Calu3 (cell line): Measurements from ENCODE around the gene CTNNBL1. TPM values are rescaled to one million over a fixed set of nuclear protein-coding genes. Genes with fewer than 3 reads are reported as not detected.

Source experiments
- BruUV-seq: library from RNA; stranded (reverse); fragments of 400-500 nt; replicated peaks from 2 replicates; lab custom pipeline; 2021; lab: Mats Ljungman, UMichigan
- CTCF ChIA-PET: fragments of 300-600 bp; sonication (Branson Sonifier 250); formaldehyde crosslinking; loops from one replicate; lab custom pipeline; 2022; ENCODE audit warnings: antibody characterized with exemption; lab: Charles Lee
- DNase-seq: peaks from one replicate; pipeline ENCODE4 v3.0.0; 2022
- H3K27ac Mint-ChIP-seq: one replicate; pipeline ENCODE4 v1.8.0; 2022; ENCODE audit warnings: mixed read lengths; ENCODE audit not compliant: unreplicated experiment
- H3K27me3 Mint-ChIP-seq: one replicate; pipeline ENCODE4 v1.8.0; 2022; ENCODE audit warnings: mixed read lengths; ENCODE audit not compliant: unreplicated experiment
- H3K36me3 Mint-ChIP-seq: one replicate; pipeline ENCODE4 v1.8.0; 2022; ENCODE audit warnings: mild to moderate bottlenecking, moderate library complexity, mixed read lengths; ENCODE audit not compliant: insufficient read depth, unreplicated experiment
- H3K4me1 Mint-ChIP-seq: one replicate; pipeline ENCODE4 v1.8.0; 2022; ENCODE audit warnings: mild to moderate bottlenecking, low read depth, mixed read lengths; ENCODE audit not compliant: unreplicated experiment
- H3K4me3 Mint-ChIP-seq: one replicate; pipeline ENCODE4 v1.8.0; 2022; ENCODE audit warnings: mild to moderate bottlenecking, low read depth, moderate library complexity, mixed read lengths; ENCODE audit not compliant: unreplicated experiment
- H3K9me3 Mint-ChIP-seq: one replicate; pipeline ENCODE4 v1.8.0; 2022; ENCODE audit warnings: low read depth, mixed read lengths; ENCODE audit not compliant: unreplicated experiment
- CTCF ChIP-seq: fragments of 200-600 bp; IDR thresholded peaks from one replicate; pipeline ENCODE4 v1.8.0; 2022; ENCODE audit warnings: antibody characterized with exemption; ENCODE audit not compliant: unreplicated experiment
- intact Hi-C: fragments of 100-400 bp; cut with micrococcal nuclease; formaldehyde crosslinking; loops from one replicate; pipeline ENCODE4 v1.10.0; 2022; ENCODE audit not compliant: unreplicated experiment
- total RNA-seq: library from RNA; stranded (reverse); gene quantifications from 2 replicates; pipeline ENCODE4 v1.2.3, GENCODE V29; 2022

CTNNBL1 gene
- total RNA-seq, 1 experiment from 2014 or later = 106 TPM

- no TSS peak for BruUV-seq
- TF ChIP-seq CTCF = no peak
- Mint-ChIP-seq H3K27ac (no peak overlapping the region), H3K4me1 (no peaks in the 10 kb centered on the region), H3K4me3 (no peak overlapping the region), H3K9me3 (no peaks in the 10 kb centered on the region), H3K27me3 (no peaks in the 10 kb centered on the region), H3K36me3 (no peaks in the 10 kb centered on the region)
- intact Hi-C loops = no loop called here
- CTCF ChIA-PET = interaction anchor here (0.6 kb wide), 1 partner anchor 179 kb away, joined by 6 read pairs; no protein-coding TSS in a partner anchor
- DNase-seq = no peak
Measured at GRCh38 chr20:37789408-37789807, 95.6 kb downstream of the CTNNBL1 start.

DNA sequence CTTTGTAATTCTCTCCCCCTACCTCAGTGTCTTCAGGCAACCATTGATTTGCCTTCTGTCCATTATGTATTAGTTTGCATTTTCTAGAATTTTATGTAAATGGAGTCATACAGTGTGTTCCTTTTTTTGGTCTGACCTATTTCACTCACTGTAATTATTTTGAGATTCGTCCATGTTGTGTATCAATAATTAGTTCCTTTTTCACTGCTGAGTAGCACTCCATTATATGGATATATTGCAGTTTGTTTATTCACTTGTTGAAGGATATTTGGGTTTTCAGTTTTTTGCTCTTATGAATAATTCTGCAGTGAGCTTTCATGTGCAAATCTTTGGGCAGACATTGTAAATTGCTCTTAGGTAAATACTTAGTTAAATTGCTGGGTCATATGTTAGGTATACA, 97.1 kb downstream of the CTNNBL1 start:
- no peak overlapping the region for H3K27ac Mint-ChIP-seq
- intact Hi-C loops = no loop called here
- BruUV-seq = no TSS peak
- H3K36me3 Mint-ChIP-seq = no peaks in the 10 kb centered on the region
- no peak for TF ChIP-seq CTCF
- no peaks in the 10 kb centered on the region for H3K27me3 Mint-ChIP-seq
- no peaks in the 10 kb centered on the region for H3K4me1 Mint-ChIP-seq
- DNase-seq = no peak
- CTCF ChIA-PET = no interaction called here
- H3K4me3 Mint-ChIP-seq = no peak overlapping the region
- H3K9me3 Mint-ChIP-seq = no peaks in the 10 kb centered on the region

DNA sequence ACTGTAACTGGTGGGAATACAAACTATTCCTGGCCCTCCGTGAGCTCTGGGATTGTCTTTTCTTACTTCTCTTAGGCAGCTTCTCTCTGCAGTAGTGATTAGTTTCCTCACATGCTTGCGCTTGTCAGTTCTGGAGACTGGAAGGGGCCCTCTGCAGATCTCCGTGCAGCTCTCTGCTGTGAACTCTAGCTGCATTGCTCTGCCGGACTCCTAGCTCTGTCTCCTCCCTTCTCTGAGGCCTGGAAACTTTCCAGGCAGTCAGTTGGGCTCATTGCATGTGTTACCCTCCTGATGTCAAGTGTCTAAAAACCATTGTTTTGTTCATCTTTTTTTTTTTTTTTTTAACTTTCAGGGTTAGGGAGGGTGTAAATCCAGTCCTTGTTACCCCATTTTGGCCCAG, 102.3 kb downstream of the CTNNBL1 start:
- CTCF ChIA-PET = interaction anchor here (1.0 kb wide), 1 partner anchor 133 kb away, joined by 3 read pairs; no protein-coding TSS in a partner anchor
- no peaks in the 10 kb centered on the region for H3K9me3 Mint-ChIP-seq
- H3K27me3 Mint-ChIP-seq = no peaks in the 10 kb centered on the region
- no TSS peak for BruUV-seq
- H3K36me3 Mint-ChIP-seq = no peaks in the 10 kb centered on the region
- no peaks in the 10 kb centered on the region for H3K4me1 Mint-ChIP-seq
- intact Hi-C loops = no loop called here
- no peak for DNase-seq
- no peak overlapping the region for H3K27ac Mint-ChIP-seq
- H3K4me3 Mint-ChIP-seq = no peak overlapping the region
- TF ChIP-seq CTCF = no peak

DNA sequence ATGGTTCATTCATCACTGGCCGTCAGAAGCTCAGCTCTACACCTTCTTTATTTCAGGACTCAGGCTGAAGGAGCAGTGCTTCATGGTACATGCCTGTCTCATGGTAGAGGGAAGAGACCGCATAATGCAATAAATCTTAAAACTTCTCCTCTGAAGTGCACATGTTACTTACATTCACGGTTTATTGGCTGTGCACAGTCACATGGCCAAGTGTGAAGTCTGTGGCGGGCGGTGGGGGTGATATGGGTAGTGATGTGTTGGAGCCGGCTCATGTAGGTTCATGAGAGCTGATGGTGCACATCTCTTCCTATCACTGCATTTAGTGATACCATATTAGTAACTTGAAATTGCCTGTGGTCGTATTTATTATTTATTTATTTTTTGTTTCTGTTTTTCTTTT, 102.9 kb downstream of the CTNNBL1 start:
- no peaks in the 10 kb centered on the region for H3K9me3 Mint-ChIP-seq
- H3K27ac Mint-ChIP-seq = no peak overlapping the region
- no peak for TF ChIP-seq CTCF
- no TSS peak for BruUV-seq
- intact Hi-C loops = no loop called here
- DNase-seq = no peak
- no peaks in the 10 kb centered on the region for H3K36me3 Mint-ChIP-seq
- no peaks in the 10 kb centered on the region for H3K4me1 Mint-ChIP-seq
- H3K27me3 Mint-ChIP-seq = no peaks in the 10 kb centered on the region
- H3K4me3 Mint-ChIP-seq = no peak overlapping the region
- CTCF ChIA-PET = no interaction called here
